ENCODE measurements around the gene DBNDD1. TPM values are rescaled to one million over a fixed set of nuclear protein-coding genes. Genes with fewer than 3 reads are reported as not detected.
"Not testable (repeated sequence)": the region's sequence is repeated elsewhere in the genome, so short reads cannot be mapped to it uniquely, and the experiment has no call there.

Gene DBNDD1
- polyA plus RNA-seq, 4 donors, result 0.67 to 8.3 (median 2.2) TPM; not detected in 1

DNA sequence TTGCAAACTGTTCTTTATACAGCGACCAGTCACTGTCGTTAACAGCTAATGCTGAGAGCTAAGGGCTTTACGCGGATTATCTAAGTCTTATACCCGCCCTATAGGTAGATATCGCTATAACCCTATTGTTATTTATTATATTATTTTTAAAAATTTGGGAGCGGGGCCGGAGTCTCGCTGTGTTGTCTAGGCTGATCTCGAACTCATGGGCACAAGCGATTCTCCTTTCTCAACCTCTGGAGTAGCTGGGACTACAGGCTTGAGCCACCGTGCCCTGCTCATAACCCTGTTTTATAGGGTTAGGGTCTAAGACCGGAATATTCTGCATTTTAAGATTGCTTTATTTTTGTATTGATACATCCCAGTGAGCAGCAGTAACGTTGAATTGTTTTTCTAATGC is 46.0 kb downstream of the DBNDD1 start:
- H3K27ac ChIP-seq (ENCODE audit: low read depth in 1 of 3, low read length in 2 of 3), result peak overlapping the region; percentile 77 to 96 (median 95)
- DNase-seq (peak in 1 of 2 donors; percentile 31), FAIRE-seq (no peak)
- H3K27me3 ChIP-seq (ENCODE audit: control insufficient read depth in 3 of 3, insufficient read depth in 3 of 3, low read length in 3 of 3), result no peaks in the 10 kb centered on the region
- H3K4me3 ChIP-seq (ENCODE audit: low read depth in 1 of 3, low read length in 3 of 3), result peak overlapping the region; percentile 74 to 98 (median 88)
- H3K36me3 ChIP-seq (ENCODE audit: control insufficient read depth in 3 of 3, insufficient read depth in 2 of 3, low read depth in 1 of 3, low read length in 3 of 3), result peaks cover 0 to 21% (median 0%) of the 10 kb centered on the region in 3 donors
- peaks cover 0 to 26% of the 10 kb centered on the region in 2 donors for H3K9me3 ChIP-seq (ENCODE audit: control insufficient read depth in 2 of 2, insufficient read depth in 1 of 2, low read depth in 1 of 2, low read length in 1 of 2)
- peaks cover 6 to 34% (median 12%) of the 10 kb centered on the region in 3 donors for H3K4me1 ChIP-seq (ENCODE audit: control insufficient read depth in 3 of 3, insufficient read depth in 2 of 3, low read depth in 1 of 3, low read length in 2 of 3)
- WGBS, 3 donors, result 4 to 14% (median 8%) methylated on average over 14 of the region's 14 CpGs

DNA sequence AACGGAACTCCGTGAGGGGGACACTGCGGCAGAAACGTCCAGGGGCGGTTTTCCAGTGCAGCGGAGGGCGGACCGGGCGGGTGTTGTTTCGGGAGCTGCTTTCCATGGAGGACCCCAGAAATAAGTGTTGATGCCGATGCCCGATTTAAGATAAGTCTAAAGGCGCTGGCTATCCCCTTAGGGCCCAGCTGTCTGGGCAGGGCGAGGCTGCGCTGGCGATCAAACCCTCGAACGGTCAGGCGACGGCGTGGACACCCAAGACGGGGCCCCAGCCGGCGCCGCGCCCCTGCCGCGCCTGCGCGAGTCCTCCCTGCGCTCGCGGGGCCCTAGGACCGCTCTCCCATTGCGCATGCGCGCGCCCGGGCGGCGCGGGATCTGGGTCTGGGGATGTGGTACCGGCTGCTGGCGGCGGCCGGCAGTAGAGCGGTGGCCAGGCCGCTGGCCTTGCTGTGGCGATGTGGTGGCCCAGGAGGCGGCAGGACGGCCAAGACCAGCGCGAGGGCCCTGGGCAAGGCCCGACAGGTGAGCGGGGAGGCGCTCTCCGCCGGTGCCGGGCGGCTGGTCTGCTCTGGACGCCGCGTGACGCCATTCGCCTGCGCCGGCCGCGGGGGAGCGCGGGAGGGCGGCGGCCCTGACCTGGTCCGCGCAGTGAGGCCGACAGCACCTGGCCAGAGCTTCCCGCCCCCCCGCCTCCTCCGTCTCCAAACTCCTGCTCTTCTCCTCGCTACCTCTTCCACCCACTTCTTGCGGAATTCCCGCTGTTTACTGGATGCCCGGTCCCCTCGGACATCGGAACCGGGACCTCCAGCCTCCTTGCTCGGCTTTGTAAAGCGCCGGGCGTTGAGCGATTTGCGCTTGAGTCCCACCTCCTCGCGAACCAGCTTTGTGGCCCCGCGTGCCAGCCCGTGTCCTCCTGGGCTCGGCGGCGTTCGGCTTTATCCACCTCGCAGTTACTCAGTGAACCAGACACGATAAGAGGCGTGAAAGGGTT is 46.7 kb downstream of the DBNDD1 start:
- DNase-seq (peak; percentile 97 to 98), FAIRE-seq (no peak)
- Histone ChIP-seq H3K27ac (ENCODE audit: low read depth in 1 of 3, low read length in 2 of 3) (peak overlapping the region; percentile 77 to 96 (median 95)), H3K9me3 (ENCODE audit: control insufficient read depth in 2 of 2, insufficient read depth in 1 of 2, low read depth in 1 of 2, low read length in 1 of 2) (peaks cover 0 to 26% of the 10 kb centered on the region in 2 donors), H3K27me3 (ENCODE audit: control insufficient read depth in 3 of 3, insufficient read depth in 3 of 3, low read length in 3 of 3) (no peaks in the 10 kb centered on the region), H3K4me3 (ENCODE audit: low read depth in 1 of 3, low read length in 3 of 3) (peak overlapping the region; percentile 74 to 98 (median 88)), H3K36me3 (ENCODE audit: control insufficient read depth in 3 of 3, insufficient read depth in 2 of 3, low read depth in 1 of 3, low read length in 3 of 3) (peaks cover 0 to 14% (median 0%) of the 10 kb centered on the region in 3 donors), H3K4me1 (ENCODE audit: control insufficient read depth in 3 of 3, insufficient read depth in 2 of 3, low read depth in 1 of 3, low read length in 2 of 3) (peaks cover 6 to 34% (median 12%) of the 10 kb centered on the region in 3 donors)
- 0 to 1% (median 0%) methylated on average over 65 to 104 of the region's 104 CpGs for WGBS, 3 donors

DNA sequence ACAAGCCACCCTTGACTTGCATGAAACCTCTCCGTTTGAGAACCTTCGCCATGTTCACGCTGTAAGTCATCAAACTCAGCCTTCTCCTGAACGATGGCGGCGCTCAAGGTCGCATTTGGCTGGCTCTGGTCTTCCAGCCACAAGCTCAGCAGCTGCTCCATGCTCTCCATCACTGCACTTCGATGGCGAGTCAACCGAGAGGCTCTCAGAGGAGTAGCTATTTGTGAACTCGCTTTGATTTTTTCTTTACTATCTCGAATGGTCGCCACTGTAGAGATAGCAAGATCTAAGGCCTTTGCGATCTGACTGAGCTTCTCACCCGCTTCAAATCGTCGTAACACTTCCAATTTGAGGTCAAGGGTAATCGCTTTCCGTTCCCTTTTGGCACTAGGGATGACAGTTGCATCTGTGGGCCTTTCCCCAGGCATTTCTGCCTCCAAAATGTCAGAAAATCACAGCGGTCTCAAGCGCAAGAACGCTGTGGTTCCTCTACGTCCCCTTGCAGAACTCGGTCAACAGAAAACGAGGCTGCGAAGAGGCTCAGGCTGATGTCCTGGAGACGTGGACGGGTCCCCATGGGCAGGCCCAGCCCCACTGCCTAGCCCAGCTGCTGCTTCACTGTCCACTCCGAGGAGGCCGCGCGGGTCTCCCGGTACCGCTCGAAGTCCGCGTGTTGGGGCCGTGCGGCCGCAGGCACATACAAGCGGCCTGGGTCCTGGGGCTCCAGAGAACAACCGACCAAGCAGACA is 47.6 kb downstream of the DBNDD1 start:
- FAIRE-seq (no peak), DNase-seq (no peak)
- WGBS, 3 donors, result 46 to 48% (median 47%) methylated on average over 42 of the region's 42 CpGs
- no peaks in the 10 kb centered on the region for H3K27me3 ChIP-seq (ENCODE audit: control insufficient read depth in 3 of 3, insufficient read depth in 3 of 3, low read length in 3 of 3)
- peaks cover 0 to 12% (median 0%) of the 10 kb centered on the region in 3 donors for H3K36me3 ChIP-seq (ENCODE audit: control insufficient read depth in 3 of 3, insufficient read depth in 2 of 3, low read depth in 1 of 3, low read length in 3 of 3)
- peaks cover 6 to 34% (median 12%) of the 10 kb centered on the region in 3 donors for H3K4me1 ChIP-seq (ENCODE audit: control insufficient read depth in 3 of 3, insufficient read depth in 2 of 3, low read depth in 1 of 3, low read length in 2 of 3)
- H3K4me3 ChIP-seq (ENCODE audit: low read depth in 1 of 3, low read length in 3 of 3), result peak overlapping the region; percentile 74 to 98 (median 88)
- peak overlapping the region in 2 of 3 donors; percentile 95 to 96 for H3K27ac ChIP-seq (ENCODE audit: low read depth in 1 of 3, low read length in 2 of 3)
- peaks cover 0 to 26% of the 10 kb centered on the region in 2 donors for H3K9me3 ChIP-seq (ENCODE audit: control insufficient read depth in 2 of 2, insufficient read depth in 1 of 2, low read depth in 1 of 2, low read length in 1 of 2)

DNA sequence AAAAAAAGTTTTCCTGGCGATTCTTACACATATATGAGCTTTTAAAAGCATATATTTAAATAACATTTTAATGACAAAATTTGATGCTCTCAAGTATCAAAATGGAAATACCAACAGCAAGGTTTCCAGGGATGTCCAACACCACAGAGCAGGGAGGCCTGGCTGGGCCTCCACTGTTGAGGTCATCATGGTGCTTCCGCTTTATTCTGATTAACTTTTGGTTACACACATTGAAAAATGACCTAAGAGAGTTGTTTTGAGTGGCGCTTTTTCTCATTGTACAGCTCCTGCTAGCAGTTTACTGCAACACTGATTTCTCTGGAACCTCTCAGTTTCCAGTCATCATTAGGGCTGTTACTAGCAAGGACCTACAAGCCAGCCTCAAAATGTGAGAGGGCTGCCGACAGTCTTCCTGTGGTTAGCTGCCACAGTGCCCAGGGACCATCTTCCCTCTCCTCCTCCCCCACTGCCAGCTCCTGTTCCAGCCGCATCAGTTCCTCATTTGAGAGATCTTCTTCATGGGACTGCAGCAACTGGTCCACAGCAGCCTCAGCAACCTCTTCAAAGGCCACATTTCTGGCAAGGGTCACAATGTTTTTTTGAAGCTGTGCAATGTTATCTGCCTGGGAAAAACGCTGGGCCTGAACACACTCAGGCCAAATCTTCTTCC is 49.4 kb downstream of the DBNDD1 start:
- Histone ChIP-seq H3K9me3 (ENCODE audit: control insufficient read depth in 2 of 2, insufficient read depth in 1 of 2, low read depth in 1 of 2, low read length in 1 of 2) (peaks cover 0 to 26% of the 10 kb centered on the region in 2 donors), H3K4me3 (ENCODE audit: low read depth in 1 of 3, low read length in 3 of 3) (no peak overlapping the region), H3K36me3 (ENCODE audit: control insufficient read depth in 3 of 3, insufficient read depth in 2 of 3, low read depth in 1 of 3, low read length in 3 of 3) (peaks cover 0 to 23% (median 0%) of the 10 kb centered on the region in 3 donors), H3K27me3 (ENCODE audit: control insufficient read depth in 3 of 3, insufficient read depth in 3 of 3, low read length in 3 of 3) (no peaks in the 10 kb centered on the region), H3K4me1 (ENCODE audit: control insufficient read depth in 3 of 3, insufficient read depth in 2 of 3, low read depth in 1 of 3, low read length in 2 of 3) (peaks cover 4 to 26% (median 12%) of the 10 kb centered on the region in 3 donors), H3K27ac (ENCODE audit: low read depth in 1 of 3, low read length in 2 of 3) (no peak overlapping the region)
- DNase-seq, result no peak
- WGBS, 3 donors, result 85 to 91% (median 90%) methylated on average over 6 of the region's 6 CpGs
- no peak for FAIRE-seq

DNA sequence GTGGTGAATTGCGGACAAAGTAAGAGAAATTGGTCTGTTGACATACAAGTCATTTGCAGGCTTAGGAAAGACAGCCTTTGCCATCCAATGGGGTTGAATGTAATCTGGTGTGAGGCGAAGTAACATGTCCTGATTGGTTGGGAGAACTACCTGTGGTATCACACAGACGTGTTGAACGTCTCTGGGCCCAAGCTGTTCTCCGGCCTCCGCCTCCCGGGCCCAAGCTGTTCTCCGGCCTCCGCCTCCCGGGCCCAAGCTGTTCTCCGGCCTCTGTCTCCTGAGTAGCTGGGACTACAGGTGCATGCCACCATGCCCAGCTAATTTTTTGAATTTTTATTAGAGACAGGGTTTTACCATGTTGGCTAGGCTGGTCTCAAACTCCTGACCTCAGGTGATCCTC is 51.2 kb downstream of the DBNDD1 start:
- not testable (repeated sequence) for H3K27ac ChIP-seq (ENCODE audit: low read depth in 1 of 3, low read length in 2 of 3); H3K27me3 ChIP-seq (ENCODE audit: control insufficient read depth in 3 of 3, insufficient read depth in 3 of 3, low read length in 3 of 3); DNase-seq; FAIRE-seq; H3K4me3 ChIP-seq (ENCODE audit: low read depth in 1 of 3, low read length in 3 of 3)
- Histone ChIP-seq H3K36me3 (ENCODE audit: control insufficient read depth in 3 of 3, insufficient read depth in 2 of 3, low read depth in 1 of 3, low read length in 3 of 3) (peaks cover 0 to 36% (median 2%) of the 10 kb centered on the region in 3 donors), H3K4me1 (ENCODE audit: control insufficient read depth in 3 of 3, insufficient read depth in 2 of 3, low read depth in 1 of 3, low read length in 2 of 3) (peaks cover 2 to 14% (median 10%) of the 10 kb centered on the region in 3 donors), H3K9me3 (ENCODE audit: control insufficient read depth in 2 of 2, insufficient read depth in 1 of 2, low read depth in 1 of 2, low read length in 1 of 2) (peaks cover 0 to 26% of the 10 kb centered on the region in 2 donors)
- WGBS, 3 donors, result 84 to 91% (median 86%) methylated on average over 11 of the region's 11 CpGs

DNA sequence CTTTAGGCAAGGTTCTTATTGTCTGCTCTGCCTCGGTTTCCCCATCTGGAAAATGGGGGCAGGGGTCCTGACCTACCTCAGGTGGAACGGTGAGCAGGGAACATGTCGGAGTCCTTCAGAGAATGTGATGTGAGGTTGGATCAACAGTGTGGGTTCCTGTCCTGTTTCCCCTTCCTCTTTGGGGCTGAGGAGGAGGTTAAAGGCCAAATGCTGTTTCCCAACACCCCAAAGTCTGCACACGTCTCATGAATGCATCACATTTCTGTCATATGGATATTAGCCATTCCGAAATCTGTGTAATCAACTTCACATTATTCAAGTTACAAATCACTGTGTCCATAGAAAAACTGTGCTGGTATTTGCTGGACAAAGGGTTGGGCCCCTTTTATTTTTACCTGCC is 51.8 kb downstream of the DBNDD1 start:
- Histone ChIP-seq H3K9me3 (ENCODE audit: control insufficient read depth in 2 of 2, insufficient read depth in 1 of 2, low read depth in 1 of 2, low read length in 1 of 2) (peaks cover 0 to 26% of the 10 kb centered on the region in 2 donors), H3K4me1 (ENCODE audit: control insufficient read depth in 3 of 3, insufficient read depth in 2 of 3, low read depth in 1 of 3, low read length in 2 of 3) (peaks cover 2 to 13% (median 10%) of the 10 kb centered on the region in 3 donors), H3K36me3 (ENCODE audit: control insufficient read depth in 3 of 3, insufficient read depth in 2 of 3, low read depth in 1 of 3, low read length in 3 of 3) (peaks cover 0 to 41% (median 2%) of the 10 kb centered on the region in 3 donors)
- H3K27ac ChIP-seq (ENCODE audit: low read depth in 1 of 3, low read length in 2 of 3); H3K4me3 ChIP-seq (ENCODE audit: low read depth in 1 of 3, low read length in 3 of 3); DNase-seq; FAIRE-seq; H3K27me3 ChIP-seq (ENCODE audit: control insufficient read depth in 3 of 3, insufficient read depth in 3 of 3, low read length in 3 of 3): not testable (repeated sequence)
- WGBS, 3 donors, result 87 to 89% (median 89%) methylated on average over 5 of the region's 5 CpGs

DNA sequence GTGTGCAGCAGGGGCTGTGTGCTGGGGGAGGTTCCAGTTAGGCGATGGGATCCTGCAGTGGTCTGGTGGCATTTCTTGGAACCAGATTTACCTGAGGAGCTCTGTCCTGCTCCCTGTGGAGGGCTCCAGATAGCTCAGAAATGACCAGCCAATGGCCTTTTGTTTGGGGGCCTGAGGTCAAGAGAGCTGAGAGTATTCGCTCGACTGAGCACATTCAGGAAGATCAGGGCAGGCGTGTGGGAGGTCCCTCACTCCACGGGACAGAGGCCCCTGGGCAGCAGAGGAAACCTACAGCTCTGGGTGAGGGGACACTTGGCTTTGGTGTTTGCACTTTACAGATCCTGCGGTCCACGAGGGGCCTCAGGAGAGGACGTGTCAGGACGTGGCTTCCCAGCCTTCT is 52.5 kb downstream of the DBNDD1 start:
- peaks cover 0 to 45% (median 2%) of the 10 kb centered on the region in 3 donors for H3K36me3 ChIP-seq (ENCODE audit: control insufficient read depth in 3 of 3, insufficient read depth in 2 of 3, low read depth in 1 of 3, low read length in 3 of 3)
- H3K27me3 ChIP-seq (ENCODE audit: control insufficient read depth in 3 of 3, insufficient read depth in 3 of 3, low read length in 3 of 3), result no peaks in the 10 kb centered on the region
- no peak for FAIRE-seq
- H3K9me3 ChIP-seq (ENCODE audit: control insufficient read depth in 2 of 2, insufficient read depth in 1 of 2, low read depth in 1 of 2, low read length in 1 of 2), result peaks cover 0 to 22% of the 10 kb centered on the region in 2 donors
- no peak overlapping the region for H3K4me3 ChIP-seq (ENCODE audit: low read depth in 1 of 3, low read length in 3 of 3)
- H3K27ac ChIP-seq (ENCODE audit: low read depth in 1 of 3, low read length in 2 of 3), result no peak overlapping the region
- peaks cover 1 to 9% (median 8%) of the 10 kb centered on the region in 3 donors for H3K4me1 ChIP-seq (ENCODE audit: control insufficient read depth in 3 of 3, insufficient read depth in 2 of 3, low read depth in 1 of 3, low read length in 2 of 3)
- WGBS, 3 donors, result 84 to 87% (median 87%) methylated on average over 9 of the region's 9 CpGs
- DNase-seq, result no peak
